ENCODE results near the gene SLC22A23.

The SLC22A23 gene

GRCh38 chr6:3231247-3232016 lies 225.4 kb downstream of the SLC22A23 start:
- H3K9me3 ChIP-seq (ENCODE audit: control insufficient read depth, insufficient read depth, low read length), result no peaks in the 10 kb centered on the region
- peaks cover 32% of the 10 kb centered on the region for H3K27me3 ChIP-seq (ENCODE audit: control insufficient read depth, insufficient read depth, low read length)
- peaks cover 5% of the 10 kb centered on the region for H3K36me3 ChIP-seq (ENCODE audit: control insufficient read depth, insufficient read depth, low read length)
- H3K9ac ChIP-seq (ENCODE audit: low read depth, low read length), result peak overlapping the region; percentile 42
- H3K4me1 ChIP-seq (ENCODE audit: control insufficient read depth, insufficient read depth, low read length), result peaks cover 4% of the 10 kb centered on the region
- H3K4me3 ChIP-seq (ENCODE audit: low read depth, low read length), result peak overlapping the region; percentile 93

GRCh38 chr6:3230900-3231246 lies 226.0 kb downstream of the SLC22A23 start:
- Histone ChIP-seq H3K9ac (ENCODE audit: low read depth, low read length) (no peak overlapping the region), H3K36me3 (ENCODE audit: control insufficient read depth, insufficient read depth, low read length) (peaks cover 8% of the 10 kb centered on the region), H3K4me1 (ENCODE audit: control insufficient read depth, insufficient read depth, low read length) (peaks cover 4% of the 10 kb centered on the region), H3K4me3 (ENCODE audit: low read depth, low read length) (peak overlapping the region; percentile 93), H3K9me3 (ENCODE audit: control insufficient read depth, insufficient read depth, low read length) (no peaks in the 10 kb centered on the region), H3K27me3 (ENCODE audit: control insufficient read depth, insufficient read depth, low read length) (peaks cover 32% of the 10 kb centered on the region)

GRCh38 chr6:3230256-3230882 lies 226.5 kb downstream of the SLC22A23 start:
- H3K4me1 ChIP-seq (ENCODE audit: control insufficient read depth, insufficient read depth, low read length), result peaks cover 4% of the 10 kb centered on the region
- H3K9me3 ChIP-seq (ENCODE audit: control insufficient read depth, insufficient read depth, low read length), result no peaks in the 10 kb centered on the region
- H3K9ac ChIP-seq (ENCODE audit: low read depth, low read length), result no peak overlapping the region
- peak overlapping the region; percentile 14 for H3K4me3 ChIP-seq (ENCODE audit: low read depth, low read length)
- H3K36me3 ChIP-seq (ENCODE audit: control insufficient read depth, insufficient read depth, low read length), result peaks cover 12% of the 10 kb centered on the region
- H3K27me3 ChIP-seq (ENCODE audit: control insufficient read depth, insufficient read depth, low read length), result peaks cover 32% of the 10 kb centered on the region

GRCh38 chr6:3229566-3230178 lies 227.2 kb downstream of the SLC22A23 start:
- Histone ChIP-seq H3K9ac (ENCODE audit: low read depth, low read length) (no peak overlapping the region), H3K36me3 (ENCODE audit: control insufficient read depth, insufficient read depth, low read length) (peaks cover 12% of the 10 kb centered on the region), H3K27me3 (ENCODE audit: control insufficient read depth, insufficient read depth, low read length) (peaks cover 32% of the 10 kb centered on the region), H3K4me1 (ENCODE audit: control insufficient read depth, insufficient read depth, low read length) (peaks cover 4% of the 10 kb centered on the region), H3K4me3 (ENCODE audit: low read depth, low read length) (peak overlapping the region; percentile 58), H3K9me3 (ENCODE audit: control insufficient read depth, insufficient read depth, low read length) (no peaks in the 10 kb centered on the region)

- peaks cover 32% of the 10 kb centered on the region for H3K27me3 ChIP-seq (ENCODE audit: control insufficient read depth, insufficient read depth, low read length)
- H3K9me3 ChIP-seq (ENCODE audit: control insufficient read depth, insufficient read depth, low read length), result no peaks in the 10 kb centered on the region
- peaks cover 4% of the 10 kb centered on the region for H3K4me1 ChIP-seq (ENCODE audit: control insufficient read depth, insufficient read depth, low read length)
- peak overlapping the region; percentile 58 for H3K4me3 ChIP-seq (ENCODE audit: low read depth, low read length)
- H3K36me3 ChIP-seq (ENCODE audit: control insufficient read depth, insufficient read depth, low read length), result peaks cover 15% of the 10 kb centered on the region
- H3K9ac ChIP-seq (ENCODE audit: low read depth, low read length), result no peak overlapping the region
Observed at GRCh38 chr6:3228771-3229565, 227.9 kb downstream of the SLC22A23 start.

- H3K27me3 ChIP-seq (ENCODE audit: control insufficient read depth, insufficient read depth, low read length), result peaks cover 28% of the 10 kb centered on the region
Observed at GRCh38 chr6:3228046-3228671, 228.7 kb downstream of the SLC22A23 start.

GRCh38 chr6:3227363-3228045 lies 229.3 kb downstream of the SLC22A23 start, which contains the start of gene TUBB2B:
TUBB2B (minus strand) TSS chr6:3227653; CDS start chr6:3227543, 110 bp downstream.
- Histone ChIP-seq H3K9ac (ENCODE audit: low read depth, low read length) (peak within 1 kb of the TSS; percentile 94), H3K27me3 (ENCODE audit: control insufficient read depth, insufficient read depth, low read length) (peaks cover 24% of the 10 kb centered on the region), H3K36me3 (ENCODE audit: control insufficient read depth, insufficient read depth, low read length) (peaks cover 15% of the 10 kb centered on the region), H3K4me1 (ENCODE audit: control insufficient read depth, insufficient read depth, low read length) (peaks cover 4% of the 10 kb centered on the region), H3K4me3 (ENCODE audit: low read depth, low read length) (peak within 1 kb of the TSS; percentile 91), H3K9me3 (ENCODE audit: control insufficient read depth, insufficient read depth, low read length) (no peaks in the 10 kb centered on the region)

More at GRCh38 chr6:3228046-3228671, 228.7 kb downstream of the SLC22A23 start:
- Histone ChIP-seq H3K9me3 (ENCODE audit: control insufficient read depth, insufficient read depth, low read length) (no peaks in the 10 kb centered on the region), H3K4me1 (ENCODE audit: control insufficient read depth, insufficient read depth, low read length) (peaks cover 4% of the 10 kb centered on the region), H3K9ac (ENCODE audit: low read depth, low read length) (peak overlapping the region; percentile 54), H3K36me3 (ENCODE audit: control insufficient read depth, insufficient read depth, low read length) (peaks cover 15% of the 10 kb centered on the region), H3K4me3 (ENCODE audit: low read depth, low read length) (peak overlapping the region; percentile 91)

GRCh38 chr6:3226481-3227362 lies 230.1 kb downstream of the SLC22A23 start:
- peaks cover 4% of the 10 kb centered on the region for H3K4me1 ChIP-seq (ENCODE audit: control insufficient read depth, insufficient read depth, low read length)
- peak overlapping the region; percentile 94 for H3K9ac ChIP-seq (ENCODE audit: low read depth, low read length)
- peaks cover 20% of the 10 kb centered on the region for H3K27me3 ChIP-seq (ENCODE audit: control insufficient read depth, insufficient read depth, low read length)
- no peaks in the 10 kb centered on the region for H3K9me3 ChIP-seq (ENCODE audit: control insufficient read depth, insufficient read depth, low read length)
- peak overlapping the region; percentile 73 for H3K4me3 ChIP-seq (ENCODE audit: low read depth, low read length)
- H3K36me3 ChIP-seq (ENCODE audit: control insufficient read depth, insufficient read depth, low read length), result peaks cover 15% of the 10 kb centered on the region

GRCh38 chr6:3226042-3226441 lies 230.8 kb downstream of the SLC22A23 start:
- H3K4me1 ChIP-seq (ENCODE audit: control insufficient read depth, insufficient read depth, low read length), result peaks cover 7% of the 10 kb centered on the region
- no peaks in the 10 kb centered on the region for H3K9me3 ChIP-seq (ENCODE audit: control insufficient read depth, insufficient read depth, low read length)
- H3K9ac ChIP-seq (ENCODE audit: low read depth, low read length), result no peak overlapping the region
- H3K36me3 ChIP-seq (ENCODE audit: control insufficient read depth, insufficient read depth, low read length), result peaks cover 15% of the 10 kb centered on the region
- peak overlapping the region; percentile 73 for H3K4me3 ChIP-seq (ENCODE audit: low read depth, low read length)
- H3K27me3 ChIP-seq (ENCODE audit: control insufficient read depth, insufficient read depth, low read length), result peaks cover 20% of the 10 kb centered on the region

- Histone ChIP-seq H3K36me3 (ENCODE audit: control insufficient read depth, insufficient read depth, low read length) (peaks cover 15% of the 10 kb centered on the region), H3K27me3 (ENCODE audit: control insufficient read depth, insufficient read depth, low read length) (no peaks in the 10 kb centered on the region), H3K4me1 (ENCODE audit: control insufficient read depth, insufficient read depth, low read length) (peaks cover 5% of the 10 kb centered on the region), H3K4me3 (ENCODE audit: low read depth, low read length) (no peak overlapping the region), H3K9me3 (ENCODE audit: control insufficient read depth, insufficient read depth, low read length) (no peaks in the 10 kb centered on the region), H3K9ac (ENCODE audit: low read depth, low read length) (no peak overlapping the region)
Observed at GRCh38 chr6:3222506-3223038, 234.3 kb downstream of the SLC22A23 start.
